ENCODE data around the gene YKT6.

Gene YKT6

GRCh38 chr7:44200699-44201461 is at the start of gene YKT6:
Gene YKT6, plus strand, starts transcription at chr7:44200978. Its CDS starts 158 bp downstream, at chr7:44201136.
- peak; percentile 91 to 99 (median 94) for DNase-seq
- intact Hi-C loops (cut with DNase I) = loop anchor here (5.0 kb wide), 1 partner anchor 119 kb away; the partner anchor contains the start of gene POLM

- DNase-seq = peak in 1 of 10 donors; percentile 74
- intact Hi-C loops (cut with DNase I) = no loop called here
Observed at GRCh38 chr7:44151956-44152355, 48.8 kb upstream of the YKT6 start.

- peak in 2 of 10 donors; percentile 57 to 66 for DNase-seq
- intact Hi-C loops (cut with DNase I) = no loop called here
Observed at GRCh38 chr7:44152971-44153947, 47.5 kb upstream of the YKT6 start.

GRCh38 chr7:44153948-44154335 is 46.8 kb upstream of the YKT6 start:
- DNase-seq = peak in 1 of 10 donors; percentile 52
- intact Hi-C loops (cut with DNase I) = no loop called here

- intact Hi-C loops (cut with DNase I) = no loop called here
- DNase-seq = peak in 1 of 10 donors; percentile 14
Observed at GRCh38 chr7:44154703-44155102, 46.1 kb upstream of the YKT6 start.

- intact Hi-C loops (cut with DNase I) = no loop called here
Observed at GRCh38 chr7:44155191-44156185, 45.3 kb upstream of the YKT6 start.

GRCh38 chr7:44156453-44157010 is 44.2 kb upstream of the YKT6 start:
- DNase-seq = peak in 2 of 10 donors; percentile 30 to 60
- intact Hi-C loops (cut with DNase I) = no loop called here

More at GRCh38 chr7:44155191-44156185, 45.3 kb upstream of the YKT6 start:
- peak in 4 of 10 donors; percentile 30 to 92 (median 72) for DNase-seq

- intact Hi-C loops (cut with DNase I) = no loop called here
- no peak for DNase-seq
Observed at GRCh38 chr7:44157116-44158080, 43.4 kb upstream of the YKT6 start.

GRCh38 chr7:44158096-44158872 is 42.5 kb upstream of the YKT6 start:
- intact Hi-C loops (cut with DNase I) = no loop called here
- DNase-seq = no peak

- peak in 1 of 10 donors; percentile 25 for DNase-seq
- intact Hi-C loops (cut with DNase I) = no loop called here
Observed at GRCh38 chr7:44158873-44159631, 41.7 kb upstream of the YKT6 start.

GRCh38 chr7:44159824-44160630 is 40.8 kb upstream of the YKT6 start:
- intact Hi-C loops (cut with DNase I) = no loop called here
- DNase-seq = no peak

- no peak for DNase-seq
- intact Hi-C loops (cut with DNase I) = no loop called here
Observed at GRCh38 chr7:44161371-44161770, 39.4 kb upstream of the YKT6 start.

- DNase-seq = no peak
Observed at GRCh38 chr7:44162179-44162578, 38.6 kb upstream of the YKT6 start.

GRCh38 chr7:44162785-44163395 is 37.9 kb upstream of the YKT6 start:
- no peak for DNase-seq
- intact Hi-C loops (cut with DNase I) = no loop called here

More at GRCh38 chr7:44162179-44162578, 38.6 kb upstream of the YKT6 start:
- intact Hi-C loops (cut with DNase I) = no loop called here

- DNase-seq = no peak
- intact Hi-C loops (cut with DNase I) = no loop called here
Observed at GRCh38 chr7:44163591-44163990, 37.2 kb upstream of the YKT6 start.

- no peak for DNase-seq
- intact Hi-C loops (cut with DNase I) = no loop called here
Observed at GRCh38 chr7:44167920-44168319, 32.9 kb upstream of the YKT6 start.
